ENCODE measurements around the gene SPPL2B.

Gene SPPL2B

DNA sequence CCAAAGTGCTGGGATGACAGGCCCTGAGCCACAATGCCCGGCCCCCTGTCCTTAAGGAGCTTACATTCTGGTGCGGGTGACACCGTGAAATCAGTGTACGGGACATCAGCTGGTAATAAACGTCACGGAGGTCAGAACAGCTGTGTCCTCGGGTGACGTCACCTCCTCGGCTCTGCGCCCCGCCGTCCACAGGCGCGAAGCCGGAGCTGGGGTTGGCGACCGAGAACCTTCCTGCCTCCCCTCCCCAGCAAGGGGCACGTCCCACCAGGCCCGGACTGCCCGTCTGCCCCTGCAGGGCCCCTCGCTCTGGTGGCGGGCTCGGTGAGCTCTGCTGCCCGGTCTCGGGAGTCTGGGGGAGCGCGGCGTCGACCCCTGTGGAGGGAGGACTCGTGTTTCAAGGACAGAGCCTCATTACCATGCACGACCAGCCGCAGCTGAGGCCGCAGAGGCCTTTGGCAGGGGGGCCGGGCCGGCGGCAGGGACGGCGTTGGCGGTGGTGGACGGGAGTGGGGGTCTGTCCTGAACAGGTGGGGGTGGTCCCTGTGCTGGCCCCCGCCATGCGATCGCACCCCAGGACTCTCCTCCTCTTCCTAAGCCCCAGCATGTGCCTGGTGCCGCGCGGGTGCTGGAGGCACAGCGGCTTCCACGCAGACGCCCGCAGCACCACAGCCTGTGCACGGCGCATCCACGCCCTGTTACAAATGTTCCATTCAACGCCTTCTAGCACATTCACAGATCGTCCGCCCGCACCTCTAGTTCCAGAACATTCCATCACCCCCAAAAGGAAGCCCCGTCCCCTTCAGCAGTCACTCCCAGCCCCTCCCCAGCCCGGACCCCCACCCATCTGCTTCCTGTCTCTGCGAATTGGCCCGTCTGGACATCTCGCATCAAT, 25.9 kb upstream of the SPPL2B start:
- DNase-seq (ENCODE audit: low read depth) = no peak

DNA sequence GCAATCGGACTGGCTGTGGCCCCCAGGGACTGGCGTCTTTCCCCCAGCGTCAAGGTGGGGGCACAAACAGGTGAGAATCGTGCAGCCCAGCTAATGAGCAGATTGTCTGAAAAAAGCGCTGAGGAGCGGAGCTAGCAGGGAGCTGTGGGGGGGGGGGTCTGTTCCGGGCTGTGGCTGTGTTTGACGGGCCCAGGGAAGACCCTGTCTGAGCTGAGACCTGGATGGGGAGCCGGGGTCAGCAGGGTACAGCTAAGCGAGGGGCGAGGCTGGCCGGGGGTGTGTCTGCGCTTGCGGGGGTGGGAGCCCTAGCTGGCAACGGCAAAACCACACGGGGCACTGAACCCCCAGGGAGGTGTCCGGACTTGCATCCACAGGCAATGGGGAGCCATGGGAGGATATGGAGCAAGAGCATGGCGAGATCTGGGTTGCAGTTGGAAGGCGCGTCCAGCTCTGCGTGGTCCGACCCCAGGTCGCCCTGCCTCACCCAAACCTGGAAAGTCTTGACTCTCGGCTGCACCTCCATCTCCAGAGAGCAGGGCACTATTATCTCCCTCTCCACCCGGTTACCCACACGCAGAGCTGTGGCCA, 25.2 kb upstream of the SPPL2B start:
- DNase-seq (ENCODE audit: low read depth) = no peak

DNA sequence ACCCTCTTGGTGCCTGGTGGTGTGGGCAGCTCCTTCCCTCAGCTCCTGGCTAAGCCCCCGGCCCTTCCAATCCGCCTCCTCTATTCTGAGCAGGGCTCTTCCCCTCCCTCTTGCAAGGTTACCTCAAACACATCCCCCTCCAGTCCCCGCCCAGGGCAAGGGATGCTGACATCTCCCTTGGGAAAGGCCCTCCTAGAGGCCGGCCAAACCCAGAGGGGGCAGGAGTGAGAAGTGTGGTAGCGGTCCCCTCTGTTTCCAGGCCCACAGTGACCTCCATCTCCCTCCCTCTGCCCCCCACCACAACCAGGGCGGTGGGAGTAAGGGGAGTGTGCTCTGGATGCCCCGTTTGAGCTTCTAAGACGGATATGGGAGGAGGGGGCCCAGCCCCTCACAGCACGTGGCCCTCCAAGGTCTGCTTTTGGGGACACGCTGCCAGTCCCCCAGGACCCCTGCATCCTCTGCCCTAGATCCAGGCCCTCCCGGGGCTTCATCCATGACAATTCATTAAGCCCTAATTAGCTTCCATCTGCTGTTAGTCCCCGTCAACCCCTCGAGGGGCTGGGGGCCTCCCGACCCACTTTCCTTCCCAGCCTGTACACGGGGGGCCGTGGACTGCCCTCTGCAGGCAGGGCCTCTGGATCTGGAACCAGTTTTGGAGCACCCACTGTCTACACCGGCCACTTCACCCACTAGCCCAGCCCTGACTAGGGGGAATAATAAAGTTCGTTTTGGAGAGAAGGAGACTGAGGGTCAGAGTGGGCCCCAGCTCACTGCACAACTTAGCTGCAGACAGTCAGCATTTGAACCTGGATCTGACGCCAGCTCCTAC, 22.8 kb upstream of the SPPL2B start:
- no peak for DNase-seq (ENCODE audit: low read depth)

DNA sequence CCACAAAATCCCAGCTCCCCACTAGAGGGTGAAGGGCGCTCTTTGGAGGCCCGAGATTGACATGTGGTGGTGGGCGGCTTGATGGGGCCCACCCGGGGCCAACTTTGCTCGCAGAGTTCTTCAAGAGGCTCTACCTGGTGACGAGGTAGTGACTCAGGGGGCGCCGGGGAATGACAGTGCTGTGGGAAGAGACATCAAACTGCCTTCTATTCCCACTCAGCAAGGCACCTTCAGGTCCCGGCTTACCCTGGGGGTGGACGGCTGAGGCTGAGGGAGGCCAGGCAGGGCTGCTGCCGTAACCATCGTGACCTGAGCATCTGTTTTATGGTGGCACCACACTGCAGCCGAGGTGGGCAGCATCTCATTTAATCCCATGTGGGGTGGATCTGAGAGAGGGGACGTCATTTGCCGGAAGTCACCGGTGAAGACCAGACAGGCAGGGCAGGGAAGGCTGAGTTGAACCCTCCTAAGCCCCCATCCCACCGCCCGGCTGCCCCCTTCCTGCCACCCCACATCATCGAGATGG, 22.1 kb upstream of the SPPL2B start:
- no peak for DNase-seq (ENCODE audit: low read depth)

DNA sequence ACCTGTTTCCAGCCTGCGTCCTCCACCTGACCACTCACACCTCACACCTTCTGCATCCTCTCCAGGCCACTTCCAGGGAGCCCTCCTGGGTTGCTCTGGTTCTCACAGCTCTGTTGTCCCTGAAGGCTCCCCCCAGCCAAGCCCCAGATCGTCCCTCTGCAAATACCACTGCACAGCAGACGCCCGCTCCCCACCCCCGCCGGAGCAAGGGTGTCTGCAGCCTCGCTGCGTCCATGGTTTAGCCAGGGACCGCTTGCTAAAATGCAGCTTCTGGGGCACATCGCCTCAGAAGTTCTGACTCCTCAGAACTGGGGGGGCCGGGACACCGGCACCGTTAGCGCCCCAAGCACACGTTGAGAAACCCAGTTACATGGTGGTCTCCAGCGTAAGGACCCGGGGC, 21.5 kb upstream of the SPPL2B start:
- no peak for DNase-seq (ENCODE audit: low read depth)

DNA sequence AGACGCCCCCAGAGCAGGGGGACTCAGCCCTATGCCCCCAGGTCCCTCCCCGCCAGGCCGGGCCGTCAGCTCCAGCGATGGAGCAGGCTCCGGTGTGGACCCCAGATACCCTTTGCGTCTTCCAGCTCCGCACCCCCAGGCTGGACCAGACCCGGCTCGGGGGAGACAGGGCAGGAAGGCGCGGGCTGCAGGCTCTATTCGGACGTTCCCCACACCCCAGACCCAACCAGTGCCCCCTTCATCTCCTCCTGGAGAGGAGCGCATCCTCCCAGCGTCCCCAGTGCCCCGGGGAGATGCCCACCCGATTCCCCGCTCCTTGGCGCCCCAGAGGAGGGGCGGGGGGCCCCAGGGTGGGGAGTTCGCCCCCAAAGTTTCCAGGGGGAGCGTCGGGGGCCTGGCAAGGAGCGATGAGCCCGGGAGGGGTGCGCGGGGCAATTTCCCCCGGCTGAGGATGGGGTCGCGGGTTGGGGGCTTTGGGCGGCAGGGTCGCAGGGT, 20.9 kb upstream of the SPPL2B start:
- DNase-seq (ENCODE audit: low read depth) = no peak

DNA sequence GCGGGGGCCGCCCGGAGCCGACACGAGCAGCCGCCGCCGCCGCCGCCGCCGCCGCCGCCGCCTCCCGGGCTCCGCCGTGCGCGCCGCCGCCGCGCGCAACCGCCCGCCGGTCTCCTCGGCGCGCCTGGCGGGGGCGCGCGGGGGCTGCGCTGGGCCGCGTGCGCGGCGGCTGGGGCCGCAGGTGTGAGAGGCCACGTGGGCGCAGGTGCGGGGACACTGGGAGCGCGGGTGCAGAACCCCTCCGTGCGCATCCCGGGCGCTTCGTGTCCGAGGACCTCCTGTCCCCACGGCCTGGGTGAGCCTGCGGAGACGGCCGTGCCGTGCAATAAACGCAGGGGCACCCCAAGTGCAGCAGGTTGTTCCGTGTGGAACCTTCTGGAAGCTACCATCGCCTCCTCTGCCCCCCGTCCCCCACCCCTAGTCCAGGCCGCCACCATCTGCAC, 20.3 kb upstream of the SPPL2B start, which contains the start of gene LINGO3:
Gene LINGO3, minus strand, starts transcription at position 41 of the 443 bp plus-strand sequence. CDS start 16,378 bp downstream, outside the sequence.
- DNase-seq (ENCODE audit: low read depth) = no peak

DNA sequence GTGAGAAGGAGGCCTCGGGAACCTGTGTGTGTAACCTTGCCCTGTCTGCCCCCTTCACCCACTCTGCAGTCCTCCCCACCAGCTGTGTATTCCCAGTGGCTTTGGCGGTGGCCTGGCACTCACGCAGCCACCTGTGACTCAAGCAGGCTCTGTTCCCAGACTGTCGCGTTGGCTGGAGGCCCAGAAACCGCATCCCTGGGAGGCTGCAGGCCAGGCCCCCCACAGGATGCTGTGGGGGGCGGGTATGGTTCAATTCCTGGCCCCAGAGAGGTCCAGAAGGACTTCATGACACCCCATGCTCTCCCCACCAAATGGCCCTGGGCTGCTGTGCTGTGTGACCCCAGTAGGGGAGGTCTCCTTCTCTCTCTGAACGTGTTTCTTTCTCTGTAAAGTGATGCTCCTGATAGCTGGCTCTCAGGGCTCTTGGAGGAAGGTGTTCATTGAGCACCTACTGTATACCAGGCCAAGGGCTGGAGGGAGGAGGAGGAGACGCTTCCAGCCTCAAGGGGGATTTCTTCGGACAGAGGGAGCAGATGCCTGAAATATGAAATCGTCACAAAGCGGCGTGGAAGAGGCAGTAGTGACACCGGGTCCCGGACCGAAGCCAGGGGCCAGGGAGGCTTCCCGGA, 18.6 kb upstream of the SPPL2B start:
- DNase-seq (ENCODE audit: low read depth) = no peak

DNA sequence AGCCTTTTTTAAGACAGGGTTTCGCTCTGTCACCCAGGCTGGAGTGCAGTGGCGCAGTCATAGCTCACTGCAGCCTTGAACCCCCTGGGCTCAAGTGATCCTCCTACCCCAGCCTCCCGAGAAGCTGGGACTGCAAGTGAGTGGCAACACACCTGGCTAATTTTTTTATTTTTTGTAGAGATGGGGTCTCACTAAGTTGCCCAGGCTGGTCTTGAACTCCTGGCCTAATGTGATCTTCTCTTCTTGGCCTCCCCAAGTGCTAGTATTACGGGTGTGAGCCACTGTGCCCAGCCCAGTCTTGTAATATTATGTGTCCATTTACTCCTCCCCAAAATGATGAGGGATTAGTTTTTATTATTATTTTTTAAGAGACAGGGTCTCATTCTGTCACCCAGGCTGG, 17.4 kb upstream of the SPPL2B start:
- no peak for DNase-seq (ENCODE audit: low read depth)

DNA sequence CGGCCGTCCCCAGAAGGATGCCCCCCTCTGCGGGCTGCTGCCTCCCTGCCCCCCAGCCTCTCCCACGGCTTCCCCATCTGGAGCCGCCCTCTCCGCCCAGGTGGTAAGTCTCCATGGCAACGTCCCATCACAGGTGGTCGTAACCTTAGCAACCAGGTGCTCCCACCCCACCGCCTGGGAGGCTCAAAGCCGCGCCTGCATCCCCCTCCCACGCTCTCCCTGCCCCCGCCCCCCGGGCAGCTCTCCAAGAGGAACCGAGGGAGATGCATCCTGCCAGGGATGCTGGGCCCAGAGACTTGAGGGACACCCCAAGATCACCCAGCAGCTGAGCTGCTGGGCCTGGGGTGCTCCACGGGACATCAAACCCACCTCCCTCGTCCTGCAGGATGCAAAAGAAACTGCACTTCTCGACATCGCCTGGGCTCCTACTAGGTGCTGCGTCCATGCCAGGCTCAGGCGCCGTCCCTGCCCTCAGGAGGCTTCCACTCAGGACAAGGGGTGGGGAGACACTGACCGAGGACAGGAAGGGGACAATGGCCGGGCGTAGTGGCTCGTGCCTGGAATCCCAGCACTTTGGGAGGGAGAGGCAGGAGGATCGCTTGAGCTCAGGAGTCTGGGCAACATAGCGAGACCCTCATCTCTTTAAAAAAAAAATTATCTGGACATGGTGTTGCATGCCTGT, 15.5 kb upstream of the SPPL2B start:
- DNase-seq (ENCODE audit: low read depth) = no peak

DNA sequence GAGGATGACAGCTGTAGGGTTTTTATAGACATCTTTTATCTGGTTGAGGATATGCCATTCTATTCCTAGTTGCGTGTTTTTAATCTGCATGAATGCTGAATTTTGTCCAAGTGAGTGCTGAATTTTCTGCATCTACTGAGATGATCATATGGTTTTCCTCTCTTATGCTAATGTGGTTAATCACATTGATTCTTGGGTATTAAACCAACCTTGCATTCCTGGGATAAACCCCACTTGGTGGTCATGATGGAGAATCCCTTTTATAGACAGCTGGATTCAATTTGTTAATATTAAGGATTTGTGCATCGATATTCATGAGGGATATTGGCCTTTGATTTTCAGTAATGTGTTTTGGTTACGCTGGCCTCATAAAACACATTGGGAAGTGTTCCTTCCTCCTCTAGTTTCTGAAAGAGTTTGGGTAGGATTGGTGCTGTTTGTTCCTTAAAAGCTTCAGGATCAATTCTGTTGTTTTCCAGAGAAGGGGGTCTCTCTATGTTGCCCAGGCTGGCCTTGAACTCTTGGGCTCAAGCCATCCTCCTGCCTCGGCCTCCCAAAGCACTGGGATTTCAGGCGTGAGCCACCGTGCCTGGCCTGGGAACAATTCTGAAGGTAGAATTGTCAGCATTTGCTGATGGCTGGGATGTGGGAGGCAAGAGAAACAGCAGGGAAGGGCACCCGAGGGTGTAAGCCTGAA, 13.2 kb upstream of the SPPL2B start:
- no peak for DNase-seq (ENCODE audit: low read depth)

DNA sequence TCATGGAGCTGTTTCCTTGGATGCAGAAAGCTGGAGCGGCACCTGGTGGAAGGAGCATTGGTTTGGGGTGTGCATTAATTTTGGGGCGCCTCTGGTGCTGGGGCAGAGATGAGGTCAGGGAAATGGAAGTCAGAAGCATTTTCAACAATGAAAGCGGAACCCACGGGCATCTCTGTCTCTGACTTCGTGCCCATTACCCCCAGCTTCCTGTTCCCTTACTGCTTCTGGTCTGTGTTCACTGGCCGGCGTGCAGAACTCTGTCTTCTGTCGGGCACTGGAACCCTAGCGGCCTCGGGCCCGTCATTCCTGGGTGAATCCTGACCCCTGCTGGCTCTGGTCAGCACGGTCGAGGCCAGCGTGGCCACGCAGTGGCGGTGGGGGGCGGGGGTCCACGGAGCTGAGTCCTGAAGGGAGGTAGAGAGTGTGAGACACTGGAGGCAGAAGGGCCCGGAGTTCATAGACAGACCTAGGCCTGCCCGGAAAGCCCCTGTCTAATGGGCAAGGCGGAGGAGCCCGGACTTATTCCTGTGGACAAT, 12.6 kb upstream of the SPPL2B start:
- DNase-seq (ENCODE audit: low read depth) = no peak

DNA sequence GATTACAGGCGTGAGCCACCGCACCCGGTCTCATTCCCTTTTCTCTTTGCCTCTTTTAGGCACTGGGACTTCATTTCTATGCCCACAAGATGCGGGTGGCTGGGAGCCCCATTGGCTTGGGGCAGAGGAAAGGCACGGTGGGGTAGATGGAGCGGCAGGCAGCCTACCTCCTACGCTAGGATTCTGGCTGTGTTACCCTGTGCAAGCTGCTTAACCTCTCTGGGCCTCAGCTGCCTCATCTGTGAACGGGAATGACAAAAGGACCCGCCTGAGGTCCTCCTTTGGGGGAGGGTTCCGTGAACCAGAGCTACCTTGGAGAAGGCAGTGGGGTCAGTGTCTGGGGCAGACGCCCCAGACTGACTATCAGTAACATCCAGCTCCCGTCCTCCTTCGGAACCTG, 11.2 kb upstream of the SPPL2B start:
- DNase-seq (ENCODE audit: low read depth) = no peak

DNA sequence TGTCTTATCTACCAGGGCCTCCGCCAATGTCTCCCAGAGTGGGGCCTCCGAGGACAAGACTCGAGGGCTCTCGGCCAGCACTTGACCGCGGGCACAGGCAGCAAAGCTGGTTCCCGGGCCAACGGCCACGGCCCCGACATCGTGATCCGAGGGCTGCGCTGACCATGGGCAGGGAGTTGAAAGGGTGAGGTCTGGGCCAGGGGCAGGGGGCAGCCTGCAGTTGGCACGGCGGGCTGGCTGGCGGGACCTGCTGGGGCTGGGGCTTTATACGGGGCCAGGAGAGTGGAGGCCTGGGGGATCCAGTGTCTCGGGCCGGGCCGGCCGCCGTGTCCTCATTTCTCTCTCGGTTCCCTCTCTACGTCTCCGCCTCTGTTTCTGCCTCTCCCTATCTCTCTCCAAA, 10.7 kb upstream of the SPPL2B start:
- no peak for DNase-seq (ENCODE audit: low read depth)

DNA sequence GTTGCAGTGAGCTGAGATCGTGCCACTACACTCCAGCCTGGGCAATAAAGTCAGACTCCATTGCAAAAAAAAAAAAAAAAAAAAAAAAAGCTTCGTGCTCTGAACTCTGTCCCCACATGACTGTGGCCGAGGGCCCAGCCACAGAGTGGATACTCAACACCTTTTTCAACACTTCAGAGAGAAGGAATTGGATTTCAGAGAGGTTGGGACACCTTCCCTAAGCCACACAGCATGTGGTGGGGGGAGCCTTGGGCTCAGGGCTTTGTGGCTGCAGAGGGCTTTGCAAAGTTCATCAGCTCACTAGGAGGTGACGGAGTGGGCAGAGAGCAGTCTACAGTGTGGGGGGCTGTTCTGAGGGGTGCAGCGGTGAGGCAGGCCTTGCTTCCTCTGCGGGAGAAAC, 9.6 kb upstream of the SPPL2B start:
- no peak for DNase-seq (ENCODE audit: low read depth)

DNA sequence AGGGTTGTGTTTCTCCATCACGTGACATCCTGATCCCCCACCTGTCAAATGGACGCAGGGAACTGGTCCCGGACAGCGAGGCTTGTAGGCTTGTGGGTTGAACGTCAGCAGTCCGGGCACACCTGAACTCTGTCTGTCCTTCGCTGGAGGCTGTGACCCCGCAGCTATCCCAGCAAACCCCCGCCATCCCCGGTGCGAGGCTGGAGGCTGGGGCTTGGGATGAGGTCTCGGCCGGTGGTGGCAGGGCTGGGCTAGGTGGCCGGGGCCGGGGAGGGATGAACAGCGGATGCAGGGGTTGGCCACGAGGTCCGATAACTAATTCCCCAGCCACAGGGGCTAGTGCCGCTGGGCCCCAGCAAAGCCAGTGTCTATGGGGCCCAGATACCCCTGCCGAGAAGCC, 8.9 kb upstream of the SPPL2B start:
- DNase-seq (ENCODE audit: low read depth) = no peak

DNA sequence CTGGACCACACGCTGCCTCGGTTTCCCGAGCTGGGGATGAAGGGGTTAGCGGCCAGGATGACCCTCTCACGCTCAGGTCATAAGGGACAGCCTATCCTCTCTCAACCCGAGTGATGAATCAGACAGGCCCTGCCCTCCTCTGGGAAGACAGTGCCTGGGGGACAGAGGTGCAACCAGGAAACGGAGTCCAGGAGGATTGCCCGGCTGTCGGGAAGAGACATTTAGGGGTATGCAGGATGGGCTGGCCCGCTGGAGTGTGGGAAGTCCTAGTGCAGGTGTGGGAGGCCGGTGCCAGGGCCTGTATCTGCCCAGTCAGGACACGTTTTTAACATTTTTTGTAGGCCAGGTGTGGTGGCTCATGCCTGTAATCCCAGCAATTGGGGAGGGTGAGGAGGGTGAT, 8.4 kb upstream of the SPPL2B start:
- no peak for DNase-seq (ENCODE audit: low read depth)

DNA sequence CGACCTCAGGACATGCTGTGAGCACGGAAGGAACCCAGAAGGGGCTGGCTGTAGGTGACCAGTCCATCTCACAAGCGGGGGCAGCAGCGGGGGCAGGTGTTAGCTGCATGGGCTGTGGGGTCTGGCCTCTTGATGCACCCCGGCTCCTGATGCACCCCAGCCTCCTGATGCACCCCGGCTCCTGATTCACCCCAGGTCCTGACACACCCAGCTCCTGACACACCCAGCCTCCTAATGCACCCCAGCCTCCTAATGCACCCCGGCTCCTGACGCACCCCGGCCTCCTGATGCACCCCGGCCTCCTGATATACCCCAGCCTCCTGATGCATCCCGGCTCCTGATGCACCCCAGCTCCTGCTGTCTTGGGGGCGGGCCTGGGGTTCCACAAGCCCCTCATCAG, 7.5 kb upstream of the SPPL2B start:
- no peak for DNase-seq (ENCODE audit: low read depth)

DNA sequence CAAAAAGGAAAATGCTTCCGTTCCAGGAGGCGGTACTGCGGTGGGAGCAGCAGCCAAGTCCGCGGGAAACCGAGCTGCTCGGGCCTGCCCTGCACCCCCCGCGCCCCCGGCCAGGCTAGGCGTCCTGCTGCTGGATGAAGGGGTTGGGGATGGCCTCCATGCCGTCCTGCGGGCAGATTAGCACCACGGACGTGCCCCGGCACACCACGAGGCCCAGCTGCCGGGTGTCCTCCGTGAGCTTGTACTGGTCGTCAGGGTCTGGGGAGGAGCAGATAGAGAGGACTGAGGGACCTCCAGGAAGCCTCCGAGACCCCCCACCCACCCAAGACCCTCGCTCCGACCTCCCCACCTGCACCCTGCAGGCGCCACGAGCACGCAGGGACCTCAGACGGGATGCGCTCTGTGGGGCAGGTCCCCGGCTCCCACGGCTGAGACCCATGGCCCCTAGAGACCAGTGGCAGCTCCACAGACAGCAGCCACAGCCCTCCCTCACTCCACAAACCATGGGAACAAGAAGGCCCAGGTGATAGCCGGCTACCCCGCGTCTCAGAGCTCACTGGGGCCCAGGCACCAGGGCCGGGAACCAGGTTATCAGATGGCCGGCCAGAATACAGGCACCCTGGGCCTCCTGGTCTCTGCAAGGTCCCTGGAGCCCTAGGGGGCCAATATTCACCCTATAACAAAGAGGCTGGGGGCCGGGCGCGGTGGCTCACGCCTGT, 6.8 kb upstream of the SPPL2B start:
- DNase-seq (ENCODE audit: low read depth) = no peak

DNA sequence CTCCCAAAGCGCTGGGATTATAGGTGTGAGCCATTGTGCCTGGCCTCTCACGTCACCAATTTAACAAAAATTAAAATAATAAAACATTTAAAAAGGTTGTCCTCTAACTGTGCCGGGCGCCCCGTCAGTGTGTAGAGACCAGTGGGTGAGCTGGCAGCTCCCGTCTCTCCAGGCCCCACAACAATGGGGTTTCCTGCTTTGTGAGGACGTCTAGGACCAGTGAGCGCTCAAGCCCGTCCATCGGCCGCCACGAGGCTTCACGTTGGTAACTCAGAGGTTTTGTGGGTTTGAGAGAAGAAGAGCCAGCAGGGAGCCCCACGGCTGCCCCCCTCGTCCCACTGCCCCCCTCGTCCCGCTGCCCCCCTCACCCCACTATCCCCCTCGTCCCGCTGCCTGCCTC, 4.8 kb upstream of the SPPL2B start:
- no peak for DNase-seq (ENCODE audit: low read depth)

All from non-pigmented ciliary epithelial cell (primary cell).